ENCODE measurements around the gene NTMT1. TPM values are rescaled to one million over a fixed set of nuclear protein-coding genes. Genes with fewer than 3 reads are reported as not detected.

NTMT1 gene, protein sequence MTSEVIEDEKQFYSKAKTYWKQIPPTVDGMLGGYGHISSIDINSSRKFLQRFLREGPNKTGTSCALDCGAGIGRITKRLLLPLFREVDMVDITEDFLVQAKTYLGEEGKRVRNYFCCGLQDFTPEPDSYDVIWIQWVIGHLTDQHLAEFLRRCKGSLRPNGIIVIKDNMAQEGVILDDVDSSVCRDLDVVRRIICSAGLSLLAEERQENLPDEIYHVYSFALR
- polyA plus RNA-seq (2011; rRNA removed) (39.2 and 49.4 TPM in 2 replicates), polyA plus RNA-seq (2017; fragmentation: RNase III; extraction: RNeasy Plus Mini Kit Qiagen cat#74134 plus additional on column Dnase treatment) (75.8 to 96.4 TPM (median 92.2 TPM) in 3 replicates), polyA minus RNA-seq (2011; rRNA and poly(A)+ RNA removed) (29.6 and 37.6 TPM in 2 replicates)
- 114 and 118 TPM in 2 replicates for polyA plus RNA-seq (2012; cell fraction: cytosol; rRNA removed)
- 71.4 and 87.0 TPM in 2 replicates for polyA plus RNA-seq (2012; cell fraction: nucleus; rRNA removed)

DNA sequence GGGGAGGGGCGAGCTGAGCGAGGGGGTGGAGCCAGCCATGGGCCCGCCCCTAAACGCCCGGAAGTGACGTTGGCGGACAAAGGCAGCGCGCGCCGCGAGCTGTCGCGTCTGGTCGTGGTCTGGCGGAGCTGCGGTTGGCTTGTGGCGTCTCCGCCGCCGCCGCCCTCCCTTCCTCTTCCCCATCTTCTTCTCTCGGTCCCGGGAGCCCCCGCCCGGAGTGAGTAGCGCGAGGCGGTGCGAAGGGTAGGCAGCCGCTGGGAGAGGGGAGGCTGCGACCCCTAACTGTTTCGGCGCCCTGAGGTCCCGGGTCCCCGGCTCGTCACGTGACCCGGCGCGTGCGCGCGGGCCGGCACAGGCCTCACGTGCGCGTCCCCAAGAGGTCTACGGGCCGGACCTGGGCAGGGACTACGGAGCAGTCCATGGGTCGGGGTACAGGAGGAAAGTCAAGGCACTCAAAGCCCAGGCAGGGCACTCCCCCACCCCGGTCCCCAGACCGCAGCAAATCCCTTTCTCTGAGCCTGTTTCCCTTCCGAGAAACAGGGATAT, at the start of gene NTMT1:
Gene NTMT1, plus strand, starts transcription at position 85 of the 546 bp plus-strand sequence. CDS start 6,541 bp downstream, outside the sequence.
- WGBS (ENCODE audit: missing lambda C conversion rate): under 1% methylated on average over 40 of the region's 55 CpGs
- no peaks in the 10 kb centered on the region for H3K9me3 ChIP-seq
- peak within 1 kb of the TSS; percentile 86 for H3K4me2 ChIP-seq
- H3K4me1 ChIP-seq: peaks cover 28% of the 10 kb centered on the region
- FAIRE-seq (no peak), DNase-seq (ENCODE audit: low read depth in 1 of 2, low spot score in 1 of 2) (peak; percentile 77 to 87), ATAC-seq (peak; percentile 78 to 84)
- POLR2A ChIA-PET: interaction anchor here (0.6 to 3.1 kb wide), 13 partner anchors 8 to 808 kb away, joined by 3 to 21 read pairs (median 4); partner anchors contain the start of genes ENDOG and IER5L
- CTCF ChIA-PET: interaction anchor here (0.6 to 26.2 kb wide), 8 partner anchors 14 to 515 kb away, joined by 3 to 947 read pairs (median 30); partner anchors contain the start of genes ASB6, CRAT and PTPA
- peak within 1 kb of the TSS; percentile 78 to 98 for H3K27ac ChIP-seq
- peak within 1 kb of the TSS; percentile 69 for H3K4me3 ChIP-seq
- TF ChIP-seq NR3C1 (IDR thresholded peaks at IDR 0.05) (no peak), KDM1A (IDR thresholded peaks at IDR 0.05; ENCODE audit: low read depth) (no peak), KDM5A (IDR thresholded peaks at IDR 0.05) (no peak; the same call in 1 of the 2 replicates), MAFK (IDR thresholded peaks at IDR 0.05; ENCODE audit: partially characterized antibody) (no peak), CBX2 (IDR thresholded peaks at IDR 0.05; ENCODE audit: borderline replicate concordance, low read depth) (no peak), FOSB (CRISPR knock-in tag; IDR thresholded peaks at IDR 0.05) (peak; percentile 69; the same call in 1 of the 2 replicates), CBX8 (IDR thresholded peaks at IDR 0.05) (no peak), POLR2A (IDR thresholded peaks at IDR 0.05; ENCODE audit: low read length) (peak; percentile 93), RAD21 (conservative IDR thresholded peaks at IDR 0.05 in 1 of 2, IDR thresholded peaks at IDR 0.05 in 1 of 2) (no peak), CEBPB (IDR thresholded peaks at IDR 0.05) (no peak), ZFP36 (IDR thresholded peaks at IDR 0.05; ENCODE audit: borderline replicate concordance, partially characterized antibody) (no peak), JUNB (IDR thresholded peaks at IDR 0.05) (no peak), ESRRA (IDR thresholded peaks at IDR 0.05; ENCODE audit: borderline replicate concordance, low read length) (no peak), BHLHE40 (IDR thresholded peaks at IDR 0.05; ENCODE audit: low read depth, low read length) (peak; percentile 76), HEYL (CRISPR knock-in tag; IDR thresholded peaks at IDR 0.05) (no peak), MAZ (IDR thresholded peaks at IDR 0.05; ENCODE audit: borderline replicate concordance, low read depth, low read length) (no peak), SREBF2 (IDR thresholded peaks at IDR 0.05) (no peak), CHD2 (IDR thresholded peaks at IDR 0.05; ENCODE audit: low read length, partially characterized antibody) (peak; percentile 31), TP53 (CRISPR knock-in tag; IDR thresholded peaks at IDR 0.05) (peak; percentile 83), HOXB5 (CRISPR knock-in tag; IDR thresholded peaks at IDR 0.05) (0 out of 2 replicates have a peak, but pooled peaks have one; percentile 67), PHF8 (IDR thresholded peaks at IDR 0.05; ENCODE audit: borderline replicate concordance, low read depth) (peak; percentile 78; the same call in 1 of the 2 replicates), HDAC2 (IDR thresholded peaks at IDR 0.05) (no peak), FOXS1 (CRISPR knock-in tag; IDR thresholded peaks at IDR 0.05) (no peak), SMC3 (IDR thresholded peaks at IDR 0.05) (no peak)
- TF ChIP-seq, protein P1, sequence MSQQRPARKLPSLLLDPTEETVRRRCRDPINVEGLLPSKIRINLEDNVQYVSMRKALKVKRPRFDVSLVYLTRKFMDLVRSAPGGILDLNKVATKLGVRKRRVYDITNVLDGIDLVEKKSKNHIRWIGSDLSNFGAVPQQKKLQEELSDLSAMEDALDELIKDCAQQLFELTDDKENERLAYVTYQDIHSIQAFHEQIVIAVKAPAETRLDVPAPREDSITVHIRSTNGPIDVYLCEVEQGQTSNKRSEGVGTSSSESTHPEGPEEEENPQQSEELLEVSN (IDR thresholded peaks at IDR 0.05; ENCODE audit: borderline replicate concordance, low read depth): peak; percentile 84
- TF ChIP-seq, protein P2, sequence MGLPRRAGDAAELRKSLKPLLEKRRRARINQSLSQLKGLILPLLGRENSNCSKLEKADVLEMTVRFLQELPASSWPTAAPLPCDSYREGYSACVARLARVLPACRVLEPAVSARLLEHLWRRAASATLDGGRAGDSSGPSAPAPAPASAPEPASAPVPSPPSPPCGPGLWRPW (IDR thresholded peaks at IDR 0.05): no peak
- TF ChIP-seq, protein P3, sequence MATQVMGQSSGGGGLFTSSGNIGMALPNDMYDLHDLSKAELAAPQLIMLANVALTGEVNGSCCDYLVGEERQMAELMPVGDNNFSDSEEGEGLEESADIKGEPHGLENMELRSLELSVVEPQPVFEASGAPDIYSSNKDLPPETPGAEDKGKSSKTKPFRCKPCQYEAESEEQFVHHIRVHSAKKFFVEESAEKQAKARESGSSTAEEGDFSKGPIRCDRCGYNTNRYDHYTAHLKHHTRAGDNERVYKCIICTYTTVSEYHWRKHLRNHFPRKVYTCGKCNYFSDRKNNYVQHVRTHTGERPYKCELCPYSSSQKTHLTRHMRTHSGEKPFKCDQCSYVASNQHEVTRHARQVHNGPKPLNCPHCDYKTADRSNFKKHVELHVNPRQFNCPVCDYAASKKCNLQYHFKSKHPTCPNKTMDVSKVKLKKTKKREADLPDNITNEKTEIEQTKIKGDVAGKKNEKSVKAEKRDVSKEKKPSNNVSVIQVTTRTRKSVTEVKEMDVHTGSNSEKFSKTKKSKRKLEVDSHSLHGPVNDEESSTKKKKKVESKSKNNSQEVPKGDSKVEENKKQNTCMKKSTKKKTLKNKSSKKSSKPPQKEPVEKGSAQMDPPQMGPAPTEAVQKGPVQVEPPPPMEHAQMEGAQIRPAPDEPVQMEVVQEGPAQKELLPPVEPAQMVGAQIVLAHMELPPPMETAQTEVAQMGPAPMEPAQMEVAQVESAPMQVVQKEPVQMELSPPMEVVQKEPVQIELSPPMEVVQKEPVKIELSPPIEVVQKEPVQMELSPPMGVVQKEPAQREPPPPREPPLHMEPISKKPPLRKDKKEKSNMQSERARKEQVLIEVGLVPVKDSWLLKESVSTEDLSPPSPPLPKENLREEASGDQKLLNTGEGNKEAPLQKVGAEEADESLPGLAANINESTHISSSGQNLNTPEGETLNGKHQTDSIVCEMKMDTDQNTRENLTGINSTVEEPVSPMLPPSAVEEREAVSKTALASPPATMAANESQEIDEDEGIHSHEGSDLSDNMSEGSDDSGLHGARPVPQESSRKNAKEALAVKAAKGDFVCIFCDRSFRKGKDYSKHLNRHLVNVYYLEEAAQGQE (IDR thresholded peaks at IDR 0.05): no peak
- TF ChIP-seq, protein P4, sequence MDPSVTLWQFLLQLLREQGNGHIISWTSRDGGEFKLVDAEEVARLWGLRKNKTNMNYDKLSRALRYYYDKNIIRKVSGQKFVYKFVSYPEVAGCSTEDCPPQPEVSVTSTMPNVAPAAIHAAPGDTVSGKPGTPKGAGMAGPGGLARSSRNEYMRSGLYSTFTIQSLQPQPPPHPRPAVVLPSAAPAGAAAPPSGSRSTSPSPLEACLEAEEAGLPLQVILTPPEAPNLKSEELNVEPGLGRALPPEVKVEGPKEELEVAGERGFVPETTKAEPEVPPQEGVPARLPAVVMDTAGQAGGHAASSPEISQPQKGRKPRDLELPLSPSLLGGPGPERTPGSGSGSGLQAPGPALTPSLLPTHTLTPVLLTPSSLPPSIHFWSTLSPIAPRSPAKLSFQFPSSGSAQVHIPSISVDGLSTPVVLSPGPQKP (IDR thresholded peaks at IDR 0.05; ENCODE audit: low read depth, low read length): peak; percentile 5; the same call in 1 of the 2 replicates
- TF ChIP-seq, protein P5, sequence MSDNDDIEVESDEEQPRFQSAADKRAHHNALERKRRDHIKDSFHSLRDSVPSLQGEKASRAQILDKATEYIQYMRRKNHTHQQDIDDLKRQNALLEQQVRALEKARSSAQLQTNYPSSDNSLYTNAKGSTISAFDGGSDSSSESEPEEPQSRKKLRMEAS (IDR thresholded peaks at IDR 0.05): peak; percentile 98
- TF ChIP-seq, protein P6, sequence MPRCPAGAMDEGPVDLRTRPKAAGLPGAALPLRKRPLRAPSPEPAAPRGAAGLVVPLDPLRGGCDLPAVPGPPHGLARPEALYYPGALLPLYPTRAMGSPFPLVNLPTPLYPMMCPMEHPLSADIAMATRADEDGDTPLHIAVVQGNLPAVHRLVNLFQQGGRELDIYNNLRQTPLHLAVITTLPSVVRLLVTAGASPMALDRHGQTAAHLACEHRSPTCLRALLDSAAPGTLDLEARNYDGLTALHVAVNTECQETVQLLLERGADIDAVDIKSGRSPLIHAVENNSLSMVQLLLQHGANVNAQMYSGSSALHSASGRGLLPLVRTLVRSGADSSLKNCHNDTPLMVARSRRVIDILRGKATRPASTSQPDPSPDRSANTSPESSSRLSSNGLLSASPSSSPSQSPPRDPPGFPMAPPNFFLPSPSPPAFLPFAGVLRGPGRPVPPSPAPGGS (IDR thresholded peaks at IDR 0.05): peak; percentile 86; the same call in 2 of the 3 replicates
- TF ChIP-seq, protein P7, sequence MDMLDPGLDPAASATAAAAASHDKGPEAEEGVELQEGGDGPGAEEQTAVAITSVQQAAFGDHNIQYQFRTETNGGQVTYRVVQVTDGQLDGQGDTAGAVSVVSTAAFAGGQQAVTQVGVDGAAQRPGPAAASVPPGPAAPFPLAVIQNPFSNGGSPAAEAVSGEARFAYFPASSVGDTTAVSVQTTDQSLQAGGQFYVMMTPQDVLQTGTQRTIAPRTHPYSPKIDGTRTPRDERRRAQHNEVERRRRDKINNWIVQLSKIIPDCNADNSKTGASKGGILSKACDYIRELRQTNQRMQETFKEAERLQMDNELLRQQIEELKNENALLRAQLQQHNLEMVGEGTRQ (IDR thresholded peaks at IDR 0.05): peak; percentile 98

All from A549 (cell line).